HepG2 (cell line): ENCODE measurements around the gene ZNF8. TPM values are rescaled to one million over a fixed set of nuclear protein-coding genes. Genes with fewer than 3 reads are reported as not detected.

Experiments
- MXD1 ChIP-seq: sonication (generic); formaldehyde crosslinking; IDR thresholded peaks from 2 replicates; pipeline ENCODE4 v1.4.0; 2020; ENCODE audit warnings: mild to moderate bottlenecking, missing genetic modification reagents
- NONO ChIP-seq, 2 experiments: fragments of 450-650 bp in 1 of 2; sonication (generic) in 1 of 2; formaldehyde crosslinking in 1 of 2; IDR thresholded peaks in 1 of 2; conservative IDR thresholded peaks in 1 of 2; 2 replicates each; pipeline versions ENCODE4 v1.6.1 to v1.8.0; 2017 to 2022; ENCODE audit warnings: mild to moderate bottlenecking in 1 of 2, missing genetic modification reagents in 1 of 2, moderate library complexity in 1 of 2
- SNAI1 ChIP-seq: sonication (generic); formaldehyde crosslinking; IDR thresholded peaks from 2 replicates; pipeline ENCODE4 v1.5.0; 2020; ENCODE audit warnings: mild to moderate bottlenecking, missing genetic modification reagents, borderline replicate concordance
- SP1 ChIP-seq, 2 experiments: fragments of 450-650 bp in 1 of 2; sonication (generic) in 1 of 2; formaldehyde crosslinking in 1 of 2; IDR thresholded peaks; 2 replicates each; pipeline versions ENCODE4 v1.4.0 to v1.6.1; 2016 to 2020; ENCODE audit warnings: missing genetic modification reagents in 1 of 2
- SSRP1 ChIP-seq: IDR thresholded peaks from 2 replicates; pipeline ENCODE4 v1.6.1; 2016; ENCODE audit warnings: control low read depth
- TGIF2 ChIP-seq: IDR thresholded peaks from 2 replicates; pipeline ENCODE4 v1.6.1; 2016; ENCODE audit warnings: control low read depth, missing compliant biosample characterization
- ZNF205 ChIP-seq: IDR thresholded peaks from 2 replicates; pipeline ENCODE4 v1.6.1; 2018; ENCODE audit warnings: missing biosample characterization, missing genetic modification reagents
- ZNF615 ChIP-seq: sonication (generic); formaldehyde crosslinking; IDR thresholded peaks from 2 replicates; pipeline ENCODE4 v1.5.0; 2020; ENCODE audit warnings: mild to moderate bottlenecking, missing genetic modification reagents, borderline replicate concordance
- ZNF672 ChIP-seq: sonication (generic); formaldehyde crosslinking; IDR thresholded peaks from 2 replicates; pipeline ENCODE4 v1.8.1; 2022; ENCODE audit warnings: missing genetic modification reagents
- ZNF776 ChIP-seq: sonication (generic); formaldehyde crosslinking; IDR thresholded peaks from 2 replicates; pipeline ENCODE4 v1.4.0; 2020; ENCODE audit warnings: mild to moderate bottlenecking, missing genetic modification reagents
- ZNF891 ChIP-seq: sonication (generic); formaldehyde crosslinking; IDR thresholded peaks from 2 replicates; pipeline ENCODE4 v1.5.0; 2020; ENCODE audit warnings: mild to moderate bottlenecking, missing genetic modification reagents
- polyA plus RNA-seq, 8 experiments: library from polyadenylated mRNA; depleted of rRNA in 3 of 8; stranded (reverse) in 7 of 8; unstranded in 1 of 8; fragments of >200 nt; fragmentation: Illumina TruSeq in 4 of 8; extraction: Trizol in 4 of 8; gene quantifications; 2 replicates each; pipeline versions ENCODE4 v1.2.1 to v1.2.3, GENCODE V29; 2011 to 2016; ENCODE audit warnings: low read depth in 4 of 8, missing spikeins in 1 of 8, mixed read lengths in 1 of 8; ENCODE audit not compliant: insufficient read depth in 1 of 8
- total RNA-seq, 5 experiments: library from RNA; depleted of rRNA; stranded (reverse); fragments of >200 nt; fragmentation: Illumina TruSeq; extraction: Trizol; gene quantifications; 2 replicates each; pipeline ENCODE4 v1.2.3, GENCODE V29; 2016; ENCODE audit warnings: low read depth in 1 of 5
- TF ChIP-seq, protein P1 (sequence below): sonication (generic); formaldehyde crosslinking; IDR thresholded peaks from 2 replicates; pipeline ENCODE4 v1.4.0; 2020; ENCODE audit warnings: missing genetic modification reagents, low read depth, mild to moderate bottlenecking, borderline replicate concordance
- TF ChIP-seq, protein P2 (sequence below): sonication (generic); formaldehyde crosslinking; IDR thresholded peaks from 2 replicates; pipeline ENCODE4 v1.5.0; 2020; ENCODE audit warnings: missing genetic modification reagents
- TF ChIP-seq, protein P3 (sequence below): sonication (generic); formaldehyde crosslinking; IDR thresholded peaks from one replicate; pipeline ENCODE4 v1.5.1; 2020; ENCODE audit warnings: mild to moderate bottlenecking, missing genetic modification reagents; ENCODE audit errors: not compliant biosample characterization
- TF ChIP-seq, protein P4 (sequence below): IDR thresholded peaks from 2 replicates; pipeline ENCODE4 v1.6.1; 2016; ENCODE audit warnings: missing compliant biosample characterization, missing genetic modification reagents, borderline replicate concordance

The ZNF8 gene
- total and polyA plus RNA-seq, 2 of the 13 experiments (the other 11 are each of a cell fraction or from before 2014, with no cell fraction given) = 3.1 to 3.3 TPM

GRCh38 chr19:58305065-58305931 lies 26.5 kb downstream of the ZNF8 start, which contains the start of gene ERVK3-1 (continued):
- TF ChIP-seq MXD1 (CRISPR knock-in tag) (peak; percentile 80; the same call in 1 of the 2 replicates), SNAI1 (CRISPR knock-in tag) (0 out of 2 replicates have a peak, but pooled peaks have one; percentile 47), ZNF891 (CRISPR knock-in tag) (no peak), TGIF2 (CRISPR knock-in tag) (peak; percentile 74; the same call in 1 of the 2 replicates), SP1 (IDR thresholded peaks at IDR 0.05) (no peak), SP1 (CRISPR knock-in tag; IDR thresholded peaks at IDR 0.05) (0 out of 2 replicates have a peak, but pooled peaks have one; percentile 2), NONO (IDR thresholded peaks at IDR 0.05) (no peak), NONO (CRISPR knock-in tag; conservative IDR thresholded peaks at IDR 0.05) (peak; percentile 91), ZNF776 (CRISPR knock-in tag) (no peak), ZNF615 (no peak), SSRP1 (CRISPR knock-in tag) (no peak), ZNF672 (CRISPR knock-in tag) (no peak), ZNF205 (CRISPR knock-in tag) (peak; percentile 48; the same call in 1 of the 2 replicates)
- TF ChIP-seq, protein P1, sequence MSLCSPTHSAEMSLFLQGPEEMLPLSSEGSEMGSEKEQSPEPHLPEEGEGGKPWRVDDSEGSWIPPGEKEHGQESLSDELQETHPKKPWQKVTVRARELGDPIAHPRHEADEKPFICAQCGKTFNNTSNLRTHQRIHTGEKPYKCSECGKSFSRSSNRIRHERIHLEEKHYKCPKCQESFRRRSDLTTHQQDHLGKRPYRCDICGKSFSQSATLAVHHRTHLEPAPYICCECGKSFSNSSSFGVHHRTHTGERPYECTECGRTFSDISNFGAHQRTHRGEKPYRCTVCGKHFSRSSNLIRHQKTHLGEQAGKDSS (CRISPR knock-in tag) = peak; percentile 7; the same call in 1 of the 2 replicates
- TF ChIP-seq, protein P2, sequence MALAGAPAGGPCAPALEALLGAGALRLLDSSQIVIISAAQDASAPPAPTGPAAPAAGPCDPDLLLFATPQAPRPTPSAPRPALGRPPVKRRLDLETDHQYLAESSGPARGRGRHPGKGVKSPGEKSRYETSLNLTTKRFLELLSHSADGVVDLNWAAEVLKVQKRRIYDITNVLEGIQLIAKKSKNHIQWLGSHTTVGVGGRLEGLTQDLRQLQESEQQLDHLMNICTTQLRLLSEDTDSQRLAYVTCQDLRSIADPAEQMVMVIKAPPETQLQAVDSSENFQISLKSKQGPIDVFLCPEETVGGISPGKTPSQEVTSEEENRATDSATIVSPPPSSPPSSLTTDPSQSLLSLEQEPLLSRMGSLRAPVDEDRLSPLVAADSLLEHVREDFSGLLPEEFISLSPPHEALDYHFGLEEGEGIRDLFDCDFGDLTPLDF (CRISPR knock-in tag) = peak; percentile 24; the same call in 1 of the 2 replicates
- TF ChIP-seq, protein P3, sequence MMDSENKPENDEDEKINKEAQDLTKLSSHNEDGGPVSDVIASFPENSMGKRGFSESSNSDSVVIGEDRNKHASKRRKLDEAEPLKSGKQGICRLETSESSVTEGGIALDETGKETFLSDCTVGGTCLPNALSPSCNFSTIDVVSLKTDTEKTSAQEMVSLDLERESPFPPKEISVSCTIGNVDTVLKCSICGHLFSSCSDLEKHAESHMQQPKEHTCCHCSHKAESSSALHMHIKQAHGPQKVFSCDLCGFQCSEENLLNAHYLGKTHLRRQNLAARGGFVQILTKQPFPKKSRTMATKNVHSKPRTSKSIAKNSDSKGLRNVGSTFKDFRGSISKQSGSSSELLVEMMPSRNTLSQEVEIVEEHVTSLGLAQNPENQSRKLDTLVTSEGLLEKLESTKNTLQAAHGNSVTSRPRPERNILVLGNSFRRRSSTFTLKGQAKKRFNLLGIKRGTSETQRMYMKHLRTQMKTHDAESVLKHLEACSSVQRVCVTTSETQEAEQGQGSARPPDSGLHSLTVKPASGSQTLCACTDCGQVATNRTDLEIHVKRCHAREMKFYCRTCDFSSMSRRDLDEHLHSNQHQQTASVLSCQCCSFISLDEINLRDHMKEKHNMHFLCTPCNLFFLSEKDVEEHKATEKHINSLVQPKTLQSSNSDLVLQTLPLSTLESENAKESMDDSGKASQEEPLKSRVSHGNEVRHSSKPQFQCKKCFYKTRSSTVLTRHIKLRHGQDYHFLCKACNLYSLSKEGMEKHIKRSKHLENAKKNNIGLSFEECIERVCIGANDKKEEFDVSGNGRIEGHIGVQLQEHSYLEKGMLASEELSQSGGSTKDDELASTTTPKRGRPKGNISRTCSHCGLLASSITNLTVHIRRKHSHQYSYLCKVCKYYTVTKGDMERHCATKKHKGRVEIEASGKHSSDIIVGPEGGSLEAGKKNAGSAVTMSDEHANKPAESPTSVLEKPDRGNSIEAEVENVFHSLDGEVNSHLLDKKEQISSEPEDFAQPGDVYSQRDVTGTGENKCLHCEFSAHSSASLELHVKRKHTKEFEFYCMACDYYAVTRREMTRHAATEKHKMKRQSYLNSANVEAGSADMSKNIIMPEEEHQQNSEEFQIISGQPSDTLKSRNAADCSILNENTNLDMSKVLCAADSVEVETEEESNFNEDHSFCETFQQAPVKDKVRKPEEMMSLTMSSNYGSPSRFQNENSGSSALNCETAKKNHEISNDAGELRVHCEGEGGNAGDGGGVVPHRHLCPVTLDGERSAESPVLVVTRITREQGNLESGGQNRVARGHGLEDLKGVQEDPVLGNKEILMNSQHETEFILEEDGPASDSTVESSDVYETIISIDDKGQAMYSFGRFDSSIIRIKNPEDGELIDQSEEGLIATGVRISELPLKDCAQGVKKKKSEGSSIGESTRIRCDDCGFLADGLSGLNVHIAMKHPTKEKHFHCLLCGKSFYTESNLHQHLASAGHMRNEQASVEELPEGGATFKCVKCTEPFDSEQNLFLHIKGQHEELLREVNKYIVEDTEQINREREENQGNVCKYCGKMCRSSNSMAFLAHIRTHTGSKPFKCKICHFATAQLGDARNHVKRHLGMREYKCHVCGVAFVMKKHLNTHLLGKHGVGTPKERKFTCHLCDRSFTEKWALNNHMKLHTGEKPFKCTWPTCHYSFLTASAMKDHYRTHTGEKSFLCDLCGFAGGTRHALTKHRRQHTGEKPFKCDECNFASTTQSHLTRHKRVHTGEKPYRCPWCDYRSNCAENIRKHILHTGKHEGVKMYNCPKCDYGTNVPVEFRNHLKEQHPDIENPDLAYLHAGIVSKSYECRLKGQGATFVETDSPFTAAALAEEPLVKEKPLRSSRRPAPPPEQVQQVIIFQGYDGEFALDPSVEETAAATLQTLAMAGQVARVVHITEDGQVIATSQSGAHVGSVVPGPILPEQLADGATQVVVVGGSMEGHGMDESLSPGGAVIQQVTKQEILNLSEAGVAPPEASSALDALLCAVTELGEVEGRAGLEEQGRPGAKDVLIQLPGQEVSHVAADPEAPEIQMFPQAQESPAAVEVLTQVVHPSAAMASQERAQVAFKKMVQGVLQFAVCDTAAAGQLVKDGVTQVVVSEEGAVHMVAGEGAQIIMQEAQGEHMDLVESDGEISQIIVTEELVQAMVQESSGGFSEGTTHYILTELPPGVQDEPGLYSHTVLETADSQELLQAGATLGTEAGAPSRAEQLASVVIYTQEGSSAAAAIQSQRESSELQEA (CRISPR knock-in tag) = peak; percentile 65
- TF ChIP-seq, protein P4, sequence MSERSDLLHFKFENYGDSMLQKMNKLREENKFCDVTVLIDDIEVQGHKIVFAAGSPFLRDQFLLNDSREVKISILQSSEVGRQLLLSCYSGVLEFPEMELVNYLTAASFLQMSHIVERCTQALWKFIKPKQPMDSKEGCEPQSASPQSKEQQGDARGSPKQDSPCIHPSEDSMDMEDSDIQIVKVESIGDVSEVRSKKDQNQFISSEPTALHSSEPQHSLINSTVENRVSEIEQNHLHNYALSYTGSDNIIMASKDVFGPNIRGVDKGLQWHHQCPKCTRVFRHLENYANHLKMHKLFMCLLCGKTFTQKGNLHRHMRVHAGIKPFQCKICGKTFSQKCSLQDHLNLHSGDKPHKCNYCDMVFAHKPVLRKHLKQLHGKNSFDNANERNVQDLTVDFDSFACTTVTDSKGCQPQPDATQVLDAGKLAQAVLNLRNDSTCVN (CRISPR knock-in tag) = peak; percentile 77
